CD4-positive, alpha-beta T cell treated with Interleukin-12 subunit alpha and Interleukin-12 subunit beta, for 1 hour (primary cell): ENCODE measurements around the gene BACE1-AS.

Source experiments
- DNase-seq: peaks from one replicate; pipeline ENCODE4 v3.0.0-alpha.2; 2020

BACE1-AS gene

GRCh38 chr11:117327567-117328374 is 36.6 kb downstream of the BACE1-AS start, which contains the start of gene CEP164:
CEP164 (plus strand) TSS chr11:117327854; CDS start chr11:117338587, 10,733 bp downstream.
- peak; percentile 95 for DNase-seq

GRCh38 chr11:117328375-117329010 is 37.3 kb downstream of the BACE1-AS start:
- peak; percentile 22 for DNase-seq

- DNase-seq, result no peak
Measured at GRCh38 chr11:117332843-117333242, 41.7 kb downstream of the BACE1-AS start.

GRCh38 chr11:117333917-117334316 is 42.8 kb downstream of the BACE1-AS start:
- DNase-seq, result no peak

- no peak for DNase-seq
Measured at GRCh38 chr11:117334896-117335295, 43.8 kb downstream of the BACE1-AS start.

GRCh38 chr11:117335399-117335798 is 44.3 kb downstream of the BACE1-AS start:
- no peak for DNase-seq

GRCh38 chr11:117337076-117337475 is 45.9 kb downstream of the BACE1-AS start:
- no peak for DNase-seq
